Measurements from ENCODE around the gene SIGLEC11. TPM values are rescaled to one million over a fixed set of nuclear protein-coding genes. Genes with fewer than 3 reads are reported as not detected.

The SIGLEC11 gene
- total and polyA plus RNA-seq, 12 donors, result 0.11 to 1.7 (median 0.42) TPM; not detected in 1

GRCh38 chr19:49908480-49909420 is 52.2 kb downstream of the SIGLEC11 start:
- DNase-seq (no peak), ATAC-seq (no peak)
- Histone ChIP-seq H3K27me3 (no peaks in the 10 kb centered on the region), H3K36me3 (peaks cover 0 to 68% (median 12%) of the 10 kb centered on the region in 9 donors), H3K4me3 (no peak overlapping the region), H3K4me1 (peaks cover 0 to 38% (median 8%) of the 10 kb centered on the region in 9 donors), H3K9me3 (no peaks in the 10 kb centered on the region), H3K27ac (no peak overlapping the region)
- no peak for TF ChIP-seq CTCF (IDR thresholded peaks at IDR 0.05)
- intact Hi-C loops (cut with DNase I), result no loop called here
- WGBS, 2 donors, result 96 to 98% methylated on average over 37 of the region's 37 CpGs

- Histone ChIP-seq H3K27ac (no peak overlapping the region), H3K4me1 (peaks cover 0 to 37% (median 8%) of the 10 kb centered on the region in 9 donors), H3K36me3 (peaks cover 0 to 59% (median 12%) of the 10 kb centered on the region in 9 donors), H3K9me3 (no peaks in the 10 kb centered on the region), H3K4me3 (no peak overlapping the region), H3K27me3 (no peaks in the 10 kb centered on the region)
- 91 to 96% methylated on average over 23 of the region's 23 CpGs for WGBS, 2 donors
- intact Hi-C loops (cut with DNase I), result no loop called here
- no peak for TF ChIP-seq CTCF (IDR thresholded peaks at IDR 0.05)
- ATAC-seq (no peak), DNase-seq (no peak)
Measured at GRCh38 chr19:49907745-49908446, 53.1 kb downstream of the SIGLEC11 start.

GRCh38 chr19:49906879-49907564 is 54.0 kb downstream of the SIGLEC11 start:
- no peak for DNase-seq
- Histone ChIP-seq H3K4me1 (peaks cover 0 to 29% (median 8%) of the 10 kb centered on the region in 9 donors), H3K27me3 (no peaks in the 10 kb centered on the region), H3K9me3 (no peaks in the 10 kb centered on the region), H3K27ac (no peak overlapping the region), H3K36me3 (peaks cover 0 to 51% (median 12%) of the 10 kb centered on the region in 9 donors), H3K4me3 (no peak overlapping the region)
- intact Hi-C loops (cut with DNase I), result no loop called here
- WGBS, 2 donors, result 86 to 91% methylated on average over 16 of the region's 16 CpGs
- ATAC-seq, result no peak
- no peak for TF ChIP-seq CTCF (IDR thresholded peaks at IDR 0.05)

- H3K4me1 ChIP-seq, result peaks cover 0 to 10% (median 0%) of the 10 kb centered on the region in 9 donors
- no peak for TF ChIP-seq CTCF (IDR thresholded peaks at IDR 0.05)
- no peak overlapping the region for H3K4me3 ChIP-seq
- peaks cover 0 to 34% (median 12%) of the 10 kb centered on the region in 9 donors for H3K36me3 ChIP-seq
- H3K27ac ChIP-seq, result peak overlapping the region in 1 of 10 donors; percentile 64
- H3K9me3 ChIP-seq, result no peaks in the 10 kb centered on the region
- ATAC-seq (no peak), DNase-seq (no peak)
- intact Hi-C loops (cut with DNase I), result no loop called here
- 47 to 58% methylated on average over 6 of the region's 6 CpGs for WGBS, 2 donors
- no peaks in the 10 kb centered on the region for H3K27me3 ChIP-seq
Measured at GRCh38 chr19:49904136-49904535, 56.8 kb downstream of the SIGLEC11 start.

Data from heart right ventricle (tissue), 16 donors.